HG03571 (cell line): ENCODE data around the gene LCN12.

Experiments
- ATAC-seq: cut with Tn5 transposase; IDR thresholded peaks from one replicate; pipeline ENCODE4 v1.9.1; 2021; ENCODE audit not compliant: unreplicated experiment

LCN12 gene

GRCh38 chr9:136957461-136957860 is 5.4 kb downstream of the LCN12 start:
- no peak for ATAC-seq

- no peak for ATAC-seq
Observed at GRCh38 chr9:136957901-136958300, 5.8 kb downstream of the LCN12 start.

GRCh38 chr9:136958473-136958872 is 6.4 kb downstream of the LCN12 start:
- no peak for ATAC-seq

GRCh38 chr9:136958898-136959850 is 7.1 kb downstream of the LCN12 start:
- ATAC-seq, result no peak

GRCh38 chr9:136960212-136960937 is 8.3 kb downstream of the LCN12 start:
- ATAC-seq, result no peak

- no peak for ATAC-seq
Observed at GRCh38 chr9:136960938-136961275, 8.8 kb downstream of the LCN12 start.

GRCh38 chr9:136961279-136962065 is 9.4 kb downstream of the LCN12 start:
- no peak for ATAC-seq

- no peak for ATAC-seq
Observed at GRCh38 chr9:136962163-136962562, 10.1 kb downstream of the LCN12 start.

- no peak for ATAC-seq
Observed at GRCh38 chr9:136962701-136963248, 10.7 kb downstream of the LCN12 start.

- no peak for ATAC-seq
Observed at GRCh38 chr9:136963341-136963740, 11.3 kb downstream of the LCN12 start.

GRCh38 chr9:136963751-136964150 is 11.7 kb downstream of the LCN12 start:
- ATAC-seq, result no peak

- no peak for ATAC-seq
Observed at GRCh38 chr9:136964171-136964689, 12.2 kb downstream of the LCN12 start.

GRCh38 chr9:136964833-136965422 is 12.9 kb downstream of the LCN12 start:
- ATAC-seq, result no peak

GRCh38 chr9:136965771-136966484 is 13.9 kb downstream of the LCN12 start:
- ATAC-seq, result no peak

GRCh38 chr9:136968333-136969127 is 16.5 kb downstream of the LCN12 start:
- no peak for ATAC-seq

- ATAC-seq, result no peak
Observed at GRCh38 chr9:136969150-136969549, 17.1 kb downstream of the LCN12 start.

GRCh38 chr9:136969774-136970173 is 17.7 kb downstream of the LCN12 start:
- ATAC-seq, result no peak

GRCh38 chr9:136970361-136970760 is 18.3 kb downstream of the LCN12 start:
- ATAC-seq, result no peak

GRCh38 chr9:136971746-136972145 is 19.7 kb downstream of the LCN12 start:
- no peak for ATAC-seq
